OCI-LY7 (cell line): ENCODE data around the gene PIWIL1. TPM values are rescaled to one million over a fixed set of nuclear protein-coding genes. Genes with fewer than 3 reads are reported as not detected.

Experiments used
- BruUV-seq: library from RNA; stranded (reverse); fragments of 400-500 nt; replicated peaks from 2 replicates; lab custom pipeline; 2021; lab: Mats Ljungman, UMichigan
- CTCF ChIA-PET: fragments of 300-600 bp; sonication (Branson Sonifier 250); formaldehyde crosslinking; loops from one replicate; lab custom pipeline; 2022; ENCODE audit warnings: antibody characterized with exemption; ENCODE audit not compliant: unreplicated experiment; lab: Charles Lee
- POLR2A ChIA-PET: fragments of 300-600 bp; sonication (Branson Sonifier 250); formaldehyde crosslinking; loops from one replicate; lab custom pipeline; 2022; ENCODE audit warnings: antibody characterized with exemption; lab: Charles Lee
- DNase-seq: peaks from one replicate; pipeline ENCODE4 v3.0.0-alpha.2; 2015; ENCODE audit warnings: low spot score
- H2AFZ ChIP-seq: fragments of 200-600 bp; sonication (generic), shearing (Covaris generic); 2 replicates; pipeline ENCODE4 v1.6.1; 2014; ENCODE audit warnings: mild to moderate bottlenecking, antibody characterized with exemption, low read length, moderate library complexity
- H3K27ac ChIP-seq: fragments of 200-600 bp; sonication (generic); 2 replicates; pipeline ENCODE4 v1.5.1; 2014; ENCODE audit warnings: mixed run types, low read depth, mild to moderate bottlenecking, moderate library complexity, low read length, inconsistent platforms; ENCODE audit not compliant: poor library complexity, severe bottlenecking
- H3K36me3 ChIP-seq: fragments of 200-600 bp; sonication (generic); 2 replicates; pipeline ENCODE4 v1.6.1; 2014; ENCODE audit warnings: mild to moderate bottlenecking, antibody characterized with exemption, low read length, moderate library complexity, mixed read lengths; ENCODE audit not compliant: insufficient read depth
- H3K4me1 ChIP-seq: fragments of 200-600 bp; sonication (generic); 2 replicates; pipeline ENCODE4 v1.5.1; 2014; ENCODE audit warnings: mild to moderate bottlenecking, low read length; ENCODE audit not compliant: insufficient read depth, poor library complexity, severe bottlenecking
- H3K4me2 ChIP-seq: fragments of 200-600 bp; sonication (generic); 2 replicates; pipeline ENCODE4 v1.6.1; 2014; ENCODE audit warnings: mild to moderate bottlenecking, low read length
- H3K4me3 ChIP-seq: fragments of 200-600 bp; sonication (generic); 2 replicates; pipeline ENCODE4 v1.5.1; 2014; ENCODE audit warnings: mild to moderate bottlenecking, low read depth, low read length; ENCODE audit not compliant: poor library complexity, severe bottlenecking
- H3K79me2 ChIP-seq: fragments of 200-600 bp; sonication (generic); 2 replicates; pipeline ENCODE4 v1.6.1; 2016; ENCODE audit warnings: low read depth, mild to moderate bottlenecking, low read length, moderate library complexity, mixed read lengths; ENCODE audit not compliant: insufficient read depth
- H3K9me2 ChIP-seq: fragments of 200-600 bp; sonication (generic); 2 replicates; pipeline ENCODE4 v1.6.1; 2016; ENCODE audit warnings: mild to moderate bottlenecking, low read length, mixed read lengths; ENCODE audit not compliant: insufficient read depth
- H3K9me3 ChIP-seq: fragments of 200-600 bp; sonication (generic); 2 replicates; pipeline ENCODE4 v1.6.1; 2014; ENCODE audit warnings: mild to moderate bottlenecking, mixed run types, low read length, mixed read lengths
- H4K20me1 ChIP-seq: fragments of 200-600 bp; sonication (generic); 2 replicates; pipeline ENCODE4 v1.6.1; 2014; ENCODE audit warnings: mild to moderate bottlenecking, antibody characterized with exemption, low read length, moderate library complexity, mixed read lengths; ENCODE audit not compliant: insufficient read depth
- CTCF ChIP-seq: fragments of 200-600 bp; sonication (generic); conservative IDR thresholded peaks from 2 replicates; pipeline ENCODE4 v1.5.1; 2014; ENCODE audit warnings: mild to moderate bottlenecking, antibody characterized with exemption, low read length, moderate library complexity, mixed read lengths
- EZH2phosphoT487 ChIP-seq: fragments of 200-600 bp; sonication (generic); IDR thresholded peaks from 2 replicates; pipeline ENCODE4 v1.6.1; 2018; ENCODE audit warnings: low read depth, borderline replicate concordance, mild to moderate bottlenecking, mixed run types, antibody characterized with exemption, low read length, moderate library complexity, mixed read lengths
- intact Hi-C: fragments of 100-400 bp; cut with micrococcal nuclease; formaldehyde crosslinking; loops from one replicate; pipeline ENCODE4 v1.10.0; 2022; ENCODE audit not compliant: unreplicated experiment
- total RNA-seq, 2 experiments: library from RNA; depleted of rRNA in 1 of 2; stranded (reverse); fragments of >200 nt in 1 of 2; shearing (Covaris generic) in 1 of 2; gene quantifications; 2 replicates each; pipeline ENCODE4 v1.2.3, GENCODE V29; 2014 to 2022

The PIWIL1 gene
- total RNA-seq, 2 experiments from 2014 or later, result not detected

GRCh38 chr12:130336723-130337487, 782 bp upstream of the PIWIL1 start:
- Histone ChIP-seq H3K36me3 (no peaks in the 10 kb centered on the region), H3K79me2 (no peaks in the 10 kb centered on the region), H4K20me1 (no peaks in the 10 kb centered on the region), H3K4me1 (no peaks in the 10 kb centered on the region), H3K4me2 (no peak overlapping the region), H3K27ac (no peak overlapping the region), H2AFZ (no peak overlapping the region), H3K9me3 (no peaks in the 10 kb centered on the region), H3K4me3 (no peak overlapping the region), H3K9me2 (no peaks in the 10 kb centered on the region)
- TF ChIP-seq EZH2phosphoT487 (no peak), CTCF (no peak)
- POLR2A ChIA-PET, result no interaction called here
- DNase-seq, result no peak
- BruUV-seq, result no TSS peak
- intact Hi-C loops, result loop anchor here (5.0 kb wide), 1 partner anchor 310 kb away; no protein-coding TSS in a partner anchor
- CTCF ChIA-PET, result no interaction called here

GRCh38 chr12:130338794-130339601, 1.3 kb downstream of the PIWIL1 start:
- H3K4me2 ChIP-seq, result no peak overlapping the region
- no peaks in the 10 kb centered on the region for H3K4me1 ChIP-seq
- TF ChIP-seq CTCF, result no peak
- intact Hi-C loops, result loop anchor here (5.0 kb wide), 1 partner anchor 312 kb away; no protein-coding TSS in a partner anchor
- no peak overlapping the region for H3K27ac ChIP-seq
- DNase-seq, result no peak
- ChIA-PET POLR2A (no interaction called here), CTCF (no interaction called here)
- no peaks in the 10 kb centered on the region for H4K20me1 ChIP-seq
- no peaks in the 10 kb centered on the region for H3K79me2 ChIP-seq
- no peaks in the 10 kb centered on the region for H3K36me3 ChIP-seq
- no peak overlapping the region for H3K4me3 ChIP-seq
- H3K9me3 ChIP-seq, result no peaks in the 10 kb centered on the region
- no peak overlapping the region for H2AFZ ChIP-seq
- no peaks in the 10 kb centered on the region for H3K9me2 ChIP-seq
- no TSS peak for BruUV-seq
